Stimulated activated CD4-positive, alpha-beta T cell treated with anti-CD3 and anti-CD28 coated beads, TNF-alpha, amount 100 ng/mL, for 48 hours (primary cell): ENCODE results near the gene MMP24.

Source experiments
- DNase-seq, 3 donors: peaks; one replicate each; pipeline ENCODE4 v3.0.0-alpha.2; 2020; ENCODE audit warnings: low read depth in 3 of 3

The MMP24 gene

GRCh38 chr20:35279040-35279439, 52.5 kb downstream of the MMP24 start:
- DNase-seq = no peak

GRCh38 chr20:35279533-35280174, 53.2 kb downstream of the MMP24 start:
- DNase-seq = no peak

- no peak for DNase-seq
These were observed 54.0 kb downstream of the MMP24 start for GRCh38 chr20:35280523-35280922.

GRCh38 chr20:35281506-35282101, 55.1 kb downstream of the MMP24 start:
- DNase-seq = no peak

- DNase-seq = no peak
These were observed 57.2 kb downstream of the MMP24 start for GRCh38 chr20:35283441-35284266.

- DNase-seq = peak; percentile 56 to 77 (median 71)
These were observed 57.9 kb downstream of the MMP24 start, which contains the start of gene EIF6 for GRCh38 chr20:35284267-35284991. Gene EIF6, minus strand, starts transcription at chr20:35284772. Its CDS starts 285 bp downstream, at chr20:35284487.

GRCh38 chr20:35284992-35285805, 58.7 kb downstream of the MMP24 start:
- no peak for DNase-seq

- no peak for DNase-seq
These were observed 59.3 kb downstream of the MMP24 start for GRCh38 chr20:35285806-35286076.

- DNase-seq = no peak
These were observed 59.8 kb downstream of the MMP24 start for GRCh38 chr20:35286077-35286898.

- DNase-seq = no peak
These were observed 60.5 kb downstream of the MMP24 start for GRCh38 chr20:35286899-35287508.

- no peak for DNase-seq
These were observed 61.2 kb downstream of the MMP24 start for GRCh38 chr20:35287509-35288324.

- no peak for DNase-seq
These were observed 62.0 kb downstream of the MMP24 start for GRCh38 chr20:35288325-35289060.

GRCh38 chr20:35290186-35290886, 63.8 kb downstream of the MMP24 start:
- no peak for DNase-seq

- DNase-seq = no peak
These were observed 64.5 kb downstream of the MMP24 start for GRCh38 chr20:35290887-35291417.

- DNase-seq = no peak
These were observed 65.4 kb downstream of the MMP24 start, which contains the start of gene FAM83C for GRCh38 chr20:35291654-35292503. Gene FAM83C, minus strand, starts transcription at chr20:35292425. Its CDS starts 121 bp downstream, at chr20:35292304.

GRCh38 chr20:35292504-35293285, 66.2 kb downstream of the MMP24 start:
- DNase-seq = no peak
